ENCODE results near the gene IDI1.
A peak's percentile ranks its signal among the peaks of the same experiment; 100 is the strongest.

Gene IDI1

GRCh38 chr10:1084011-1084950, 35.4 kb upstream of the IDI1 start:
- no peaks in the 10 kb centered on the region for H3K9me3 Mint-ChIP-seq
- H3K27ac Mint-ChIP-seq: peak overlapping the region; percentile 74
- peaks cover 70% of the 10 kb centered on the region for H3K36me3 Mint-ChIP-seq (ENCODE audit: low read depth)
- no peak for TF ChIP-seq CTCF (IDR thresholded peaks at IDR 0.05)
- no peak for DNase-seq
- no peak overlapping the region for H3K4me3 Mint-ChIP-seq
- H3K27me3 Mint-ChIP-seq (ENCODE audit: low read depth, poor library complexity): no peaks in the 10 kb centered on the region
- H3K4me1 Mint-ChIP-seq: no peaks in the 10 kb centered on the region

GRCh38 chr10:1083581-1083980, 34.7 kb upstream of the IDI1 start:
- H3K4me3 Mint-ChIP-seq: no peak overlapping the region
- no peaks in the 10 kb centered on the region for H3K27me3 Mint-ChIP-seq (ENCODE audit: low read depth, poor library complexity)
- TF ChIP-seq CTCF (IDR thresholded peaks at IDR 0.05): no peak
- DNase-seq: no peak
- peak overlapping the region; percentile 74 for H3K27ac Mint-ChIP-seq
- peaks cover 73% of the 10 kb centered on the region for H3K36me3 Mint-ChIP-seq (ENCODE audit: low read depth)
- no peaks in the 10 kb centered on the region for H3K9me3 Mint-ChIP-seq
- no peaks in the 10 kb centered on the region for H3K4me1 Mint-ChIP-seq

GRCh38 chr10:1078668-1079067, 29.7 kb upstream of the IDI1 start:
- TF ChIP-seq CTCF (IDR thresholded peaks at IDR 0.05): no peak
- DNase-seq: no peak
- no peaks in the 10 kb centered on the region for H3K27me3 Mint-ChIP-seq (ENCODE audit: low read depth, poor library complexity)
- H3K27ac Mint-ChIP-seq: no peak overlapping the region
- H3K4me1 Mint-ChIP-seq: no peaks in the 10 kb centered on the region
- H3K4me3 Mint-ChIP-seq: no peak overlapping the region
- no peaks in the 10 kb centered on the region for H3K9me3 Mint-ChIP-seq
- peaks cover 66% of the 10 kb centered on the region for H3K36me3 Mint-ChIP-seq (ENCODE audit: low read depth)

GRCh38 chr10:1074748-1075308, 25.9 kb upstream of the IDI1 start:
- Mint-ChIP-seq H3K36me3 (ENCODE audit: low read depth) (peaks cover 57% of the 10 kb centered on the region), H3K27ac (peak overlapping the region; percentile 78), H3K4me3 (no peak overlapping the region)

GRCh38 chr10:1074052-1074747, 25.3 kb upstream of the IDI1 start:
- H3K27ac Mint-ChIP-seq: peak overlapping the region; percentile 78
- H3K4me3 Mint-ChIP-seq: no peak overlapping the region
- no peak for TF ChIP-seq CTCF (IDR thresholded peaks at IDR 0.05)
- H3K36me3 Mint-ChIP-seq (ENCODE audit: low read depth): peaks cover 50% of the 10 kb centered on the region
- H3K9me3 Mint-ChIP-seq: no peaks in the 10 kb centered on the region
- DNase-seq: no peak
- no peaks in the 10 kb centered on the region for H3K4me1 Mint-ChIP-seq
- peaks cover 5% of the 10 kb centered on the region for H3K27me3 Mint-ChIP-seq (ENCODE audit: low read depth, poor library complexity)

More at GRCh38 chr10:1074748-1075308, 25.9 kb upstream of the IDI1 start:
- Mint-ChIP-seq H3K9me3 (no peaks in the 10 kb centered on the region), H3K27me3 (ENCODE audit: low read depth, poor library complexity) (peaks cover 5% of the 10 kb centered on the region), H3K4me1 (no peaks in the 10 kb centered on the region)
- no peak for DNase-seq
- TF ChIP-seq CTCF (IDR thresholded peaks at IDR 0.05): no peak
